ENCODE results near the gene MARK1.

MARK1 gene

GRCh38 chr1:220695426-220695825, 167.5 kb downstream of the MARK1 start:
- no peak for DNase-seq (ENCODE audit: low read depth)
- no peak overlapping the region for H3K4me3 ChIP-seq (ENCODE audit: low read depth, low read length)
- TF ChIP-seq, protein P1, sequence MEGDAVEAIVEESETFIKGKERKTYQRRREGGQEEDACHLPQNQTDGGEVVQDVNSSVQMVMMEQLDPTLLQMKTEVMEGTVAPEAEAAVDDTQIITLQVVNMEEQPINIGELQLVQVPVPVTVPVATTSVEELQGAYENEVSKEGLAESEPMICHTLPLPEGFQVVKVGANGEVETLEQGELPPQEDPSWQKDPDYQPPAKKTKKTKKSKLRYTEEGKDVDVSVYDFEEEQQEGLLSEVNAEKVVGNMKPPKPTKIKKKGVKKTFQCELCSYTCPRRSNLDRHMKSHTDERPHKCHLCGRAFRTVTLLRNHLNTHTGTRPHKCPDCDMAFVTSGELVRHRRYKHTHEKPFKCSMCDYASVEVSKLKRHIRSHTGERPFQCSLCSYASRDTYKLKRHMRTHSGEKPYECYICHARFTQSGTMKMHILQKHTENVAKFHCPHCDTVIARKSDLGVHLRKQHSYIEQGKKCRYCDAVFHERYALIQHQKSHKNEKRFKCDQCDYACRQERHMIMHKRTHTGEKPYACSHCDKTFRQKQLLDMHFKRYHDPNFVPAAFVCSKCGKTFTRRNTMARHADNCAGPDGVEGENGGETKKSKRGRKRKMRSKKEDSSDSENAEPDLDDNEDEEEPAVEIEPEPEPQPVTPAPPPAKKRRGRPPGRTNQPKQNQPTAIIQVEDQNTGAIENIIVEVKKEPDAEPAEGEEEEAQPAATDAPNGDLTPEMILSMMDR (IDR thresholded peaks at IDR 0.05; ENCODE audit: low read depth, low read length, missing control alignments), result no peak

- TF ChIP-seq, protein P1 (IDR thresholded peaks at IDR 0.05; ENCODE audit: low read depth, low read length, missing control alignments), result no peak
- no peak for DNase-seq (ENCODE audit: low read depth)
- H3K4me3 ChIP-seq (ENCODE audit: low read depth, low read length), result no peak overlapping the region
Measured at GRCh38 chr1:220696226-220696862, 168.4 kb downstream of the MARK1 start.

DNA sequence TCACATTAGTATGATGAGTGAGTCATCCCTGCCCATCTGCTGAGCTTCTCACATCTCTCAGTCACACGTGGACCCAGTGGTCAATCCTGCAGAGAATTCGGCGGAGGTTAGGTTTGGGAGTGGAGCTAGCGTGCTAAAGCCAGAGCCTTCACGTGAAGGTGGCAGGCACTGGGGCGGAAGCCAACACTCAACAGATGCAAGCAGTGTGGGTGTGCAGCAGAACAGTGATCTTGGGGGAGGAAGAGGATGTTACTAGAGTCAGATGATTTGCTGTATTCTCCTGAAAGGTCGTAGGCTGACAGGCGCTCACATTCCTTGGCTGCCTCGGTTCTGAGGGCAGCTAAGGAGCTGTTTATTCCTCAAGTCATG, 168.9 kb downstream of the MARK1 start:
- DNase-seq (ENCODE audit: low read depth), result no peak
- TF ChIP-seq, protein P1 (IDR thresholded peaks at IDR 0.05; ENCODE audit: low read depth, low read length, missing control alignments), result no peak
- no peak overlapping the region for H3K4me3 ChIP-seq (ENCODE audit: low read depth, low read length)

DNA sequence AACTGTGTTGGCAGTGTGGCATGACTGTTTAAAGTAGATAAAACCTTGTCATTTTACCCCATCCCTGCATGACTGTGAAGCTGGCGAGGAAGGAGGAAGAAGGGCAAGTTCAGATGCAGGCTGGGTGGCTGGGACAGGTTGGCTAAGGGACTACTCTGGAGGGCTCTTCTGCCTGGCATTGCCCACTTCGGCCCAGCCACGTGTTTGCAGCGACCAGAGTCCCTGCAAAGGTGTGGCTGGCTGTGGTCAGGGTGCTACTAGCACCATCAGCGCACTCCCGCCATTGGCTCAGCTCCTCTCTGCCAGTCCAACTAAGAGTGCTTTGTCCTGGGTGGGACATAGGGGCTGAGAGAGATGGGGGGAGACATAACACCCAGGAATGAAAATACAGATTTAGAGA, 169.4 kb downstream of the MARK1 start:
- no peak for DNase-seq (ENCODE audit: low read depth)
- no peak overlapping the region for H3K4me3 ChIP-seq (ENCODE audit: low read depth, low read length)
- TF ChIP-seq, protein P1 (IDR thresholded peaks at IDR 0.05; ENCODE audit: low read depth, low read length, missing control alignments), result no peak

GRCh38 chr1:220698607-220699016, 170.7 kb downstream of the MARK1 start:
- TF ChIP-seq, protein P1 (IDR thresholded peaks at IDR 0.05; ENCODE audit: low read depth, low read length, missing control alignments), result no peak
- no peak for DNase-seq (ENCODE audit: low read depth)
- no peak overlapping the region for H3K4me3 ChIP-seq (ENCODE audit: low read depth, low read length)

DNA sequence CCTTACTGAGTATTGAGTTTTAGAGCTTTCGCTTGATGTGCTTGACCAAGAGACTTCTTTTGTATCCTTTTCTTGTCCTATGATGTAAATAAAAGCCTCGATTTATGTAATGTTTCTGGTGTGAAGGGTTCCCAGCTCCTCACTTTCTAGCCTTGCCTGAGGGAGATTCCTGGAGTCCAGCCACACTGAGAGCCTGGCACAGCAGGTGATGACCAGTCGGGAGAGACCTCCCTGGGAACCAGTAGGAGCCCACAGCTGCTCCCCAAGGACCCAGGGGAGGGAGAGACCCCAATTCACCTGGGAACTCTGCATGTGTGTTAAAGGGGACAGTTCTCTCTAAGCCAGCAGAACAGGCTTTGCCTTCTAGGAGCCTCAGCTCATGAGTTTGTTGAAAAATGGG, 171.1 kb downstream of the MARK1 start:
- no peak for DNase-seq (ENCODE audit: low read depth)
- TF ChIP-seq, protein P1 (IDR thresholded peaks at IDR 0.05; ENCODE audit: low read depth, low read length, missing control alignments), result no peak
- no peak overlapping the region for H3K4me3 ChIP-seq (ENCODE audit: low read depth, low read length)

DNA sequence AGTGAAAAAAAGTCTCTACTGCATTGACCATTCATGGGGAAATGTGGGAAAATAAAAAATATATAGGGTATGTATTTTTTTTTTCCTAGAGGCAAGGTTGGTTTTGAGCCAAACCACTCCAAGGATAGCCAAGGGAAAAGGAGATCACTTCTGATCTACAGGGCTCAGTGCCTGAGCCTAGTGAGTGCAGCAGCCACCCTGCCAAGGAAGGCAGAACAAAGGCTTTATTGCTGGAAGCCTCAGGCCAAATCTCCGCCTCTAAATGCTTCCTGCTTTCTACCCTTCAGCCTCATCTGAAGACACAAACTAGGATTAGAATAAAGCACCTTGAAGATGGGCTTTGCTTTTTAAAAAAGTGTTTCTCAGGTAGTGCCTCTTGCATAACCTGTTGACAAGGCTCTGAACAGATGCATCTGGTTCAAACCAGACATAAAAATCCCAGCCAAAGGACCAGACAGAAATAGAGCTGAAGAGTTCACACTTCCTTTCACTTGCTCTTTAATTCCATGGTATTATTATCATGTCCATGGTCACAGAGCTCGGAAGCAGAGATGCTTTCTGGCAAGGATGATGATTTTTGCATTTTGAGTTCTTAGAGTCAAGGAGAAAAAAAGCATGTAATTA, 172.7 kb downstream of the MARK1 start:
- TF ChIP-seq, protein P1 (IDR thresholded peaks at IDR 0.05; ENCODE audit: low read depth, low read length, missing control alignments), result no peak
- no peak overlapping the region for H3K4me3 ChIP-seq (ENCODE audit: low read depth, low read length)
- no peak for DNase-seq (ENCODE audit: low read depth)
